ENCODE results near the gene CDIP1.

GRCh38 chr16:4507588-4508345 is 30.8 kb downstream of the CDIP1 start:
- TF ChIP-seq POLR2AphosphoS5 (IDR thresholded peaks at IDR 0.05; ENCODE audit: low read depth, low read length) (no peak), POLR2A (IDR thresholded peaks at IDR 0.05; ENCODE audit: low read depth, low read length) (no peak), PAX5 (IDR thresholded peaks at IDR 0.05; ENCODE audit: insufficient read depth, low read length, severe bottlenecking) (no peak), TAF1 (IDR thresholded peaks at IDR 0.05; ENCODE audit: low read depth, low read length) (no peak), SPI1 (IDR thresholded peaks at IDR 0.05; ENCODE audit: low read depth, low read length) (no peak)

All from GM12891 (cell line).